H1 (cell line): Measurements from ENCODE around the gene NPIPA7. TPM values are rescaled to one million over a fixed set of nuclear protein-coding genes. Genes with fewer than 3 reads are reported as not detected.
"Not testable (repeated sequence)": the region's sequence is repeated elsewhere in the genome, so short reads cannot be mapped to it uniquely, and the experiment has no call there.

Source experiments
- CTCF ChIA-PET: fragments of 300-600 bp; sonication (Branson Sonifier 250); formaldehyde crosslinking; loops from one replicate; lab custom pipeline; 2021; ENCODE audit not compliant: partially characterized antibody; lab: Charles Lee
- POLR2A ChIA-PET: fragments of 300-600 bp; sonication (Branson Sonifier 250); formaldehyde crosslinking; loops from one replicate; lab custom pipeline; 2021; ENCODE audit warnings: inconsistent platforms; ENCODE audit not compliant: partially characterized antibody; lab: Charles Lee
- DNase-seq, 2 experiments: peaks; one replicate each; pipeline versions ENCODE4 v3.0.0 to v3.0.0-alpha.2; 2010 to 2022; ENCODE audit warnings: low spot score in 2 of 2, low read depth in 1 of 2, mixed read lengths in 1 of 2
- FAIRE-seq: peaks from 2 replicates; lab custom pipeline; 2011; peaks lifted over from hg19 to GRCh38; lab: Jason Lieb, UNC
- H2AFZ ChIP-seq: 2 replicates; pipeline ENCODE4 v1.8.1; 2012; ENCODE audit warnings: low read length, inconsistent platforms
- H2AK5ac ChIP-seq: 2 replicates; pipeline ENCODE4 v1.6.1; 2013; ENCODE audit warnings: low read depth, low read length
- H2BK120ac ChIP-seq: replicated peaks from 2 replicates; pipeline ENCODE3; 2013; ENCODE audit warnings: low read depth, low read length, inconsistent platforms
- H2BK12ac ChIP-seq: 2 replicates; pipeline ENCODE4 v1.6.1; 2013; ENCODE audit warnings: low read depth, low read length
- H2BK15ac ChIP-seq: 2 replicates; pipeline ENCODE4 v1.6.1; 2013; ENCODE audit warnings: low read length
- H2BK20ac ChIP-seq: 2 replicates; pipeline ENCODE4 v1.6.1; 2013; ENCODE audit warnings: low read length
- H2BK5ac ChIP-seq: 2 replicates; pipeline ENCODE4 v1.6.1; 2013; ENCODE audit warnings: low read depth, low read length
- H3K14ac ChIP-seq: 2 replicates; pipeline ENCODE4 v1.6.1; 2013; ENCODE audit warnings: inconsistent platforms; ENCODE audit not compliant: insufficient read length
- H3K18ac ChIP-seq: 2 replicates; pipeline ENCODE4 v1.6.1; 2013; ENCODE audit warnings: low read length; ENCODE audit errors: extremely low read depth
- H3K23ac ChIP-seq: 2 replicates; pipeline ENCODE4 v1.6.1; 2013; ENCODE audit warnings: inconsistent platforms; ENCODE audit not compliant: insufficient read length
- H3K23me2 ChIP-seq: 2 replicates; pipeline ENCODE4 v1.6.1; 2013; ENCODE audit warnings: low read depth, low read length
- H3K27ac ChIP-seq: 2 replicates; pipeline ENCODE4 v1.6.1; 2011; ENCODE audit warnings: low read depth, low read length, inconsistent platforms
- H3K27me3 ChIP-seq, 4 experiments: replicated peaks in 1 of 4; 1 replicate in 1 of 4; 2 replicates in 3 of 4; pipeline versions ENCODE4 v1.6.1 to v1.8.1; 2011 to 2013; ENCODE audit warnings: low read length in 3 of 4, mild to moderate bottlenecking in 3 of 4, inconsistent platforms in 2 of 4, mixed read lengths in 2 of 4, moderate library complexity in 1 of 4; ENCODE audit not compliant: control insufficient read depth in 3 of 4, insufficient read depth in 3 of 4; ENCODE audit errors: extremely low read depth in 1 of 4
- H3K36me3 ChIP-seq, 4 experiments: 2 replicates each; pipeline versions ENCODE4 v1.6.1 to v1.8.1; 2011 to 2013; ENCODE audit warnings: mild to moderate bottlenecking in 4 of 4, low read length in 3 of 4, moderate library complexity in 2 of 4, control low read depth in 1 of 4, inconsistent platforms in 1 of 4; ENCODE audit not compliant: insufficient read depth in 4 of 4, control insufficient read depth in 2 of 4
- H3K4ac ChIP-seq: replicated peaks from 2 replicates; pipeline ENCODE3; 2013; ENCODE audit warnings: low read length, low read depth, mixed read lengths, inconsistent platforms; ENCODE audit not compliant: insufficient read length
- H3K4me1 ChIP-seq, 4 experiments: replicated peaks in 1 of 4; 1 replicate in 1 of 4; 2 replicates in 3 of 4; pipeline versions ENCODE4 v1.6.1 to v1.8.1; 2011 to 2013; ENCODE audit warnings: low read length in 3 of 4, inconsistent platforms in 2 of 4, mixed read lengths in 1 of 4; ENCODE audit not compliant: insufficient read depth in 4 of 4, control insufficient read depth in 3 of 4
- H3K4me2 ChIP-seq, 2 experiments: 2 replicates each; pipeline versions ENCODE4 v1.6.1 to v1.8.1; 2011 to 2013; ENCODE audit warnings: low read depth in 2 of 2, low read length in 2 of 2, control low read depth in 1 of 2, inconsistent platforms in 1 of 2, mild to moderate bottlenecking in 1 of 2; ENCODE audit not compliant: insufficient read depth in 1 of 2
- H3K4me3 ChIP-seq, 4 experiments: fragments of 200-600, 300-600 bp in 1 of 4; sonication (generic), shearing (Covaris generic), sonication (Bioruptor Twin) in 1 of 4; 2 replicates each; pipeline versions ENCODE4 v1.5.1 to v1.8.1; 2011 to 2016; ENCODE audit warnings: low read length in 4 of 4, low read depth in 3 of 4, control low read depth in 2 of 4, inconsistent platforms in 2 of 4, mild to moderate bottlenecking in 2 of 4, mixed read lengths in 1 of 4, moderate library complexity in 1 of 4; ENCODE audit not compliant: insufficient read depth in 2 of 4; ENCODE audit errors: extremely low read depth in 1 of 4
- H3K56ac ChIP-seq: replicated peaks from 2 replicates; pipeline ENCODE3; 2013; ENCODE audit warnings: low read depth, mild to moderate bottlenecking, mixed read lengths, low read length, inconsistent platforms; ENCODE audit not compliant: insufficient read length
- H3K79me1 ChIP-seq: 2 replicates; pipeline ENCODE4 v1.6.1; 2013; ENCODE audit warnings: low read depth, low read length, control low read depth
- H3K79me2 ChIP-seq, 2 experiments: 2 replicates each; pipeline versions ENCODE4 v1.6.1 to v1.8.1; 2012 to 2013; ENCODE audit warnings: low read length in 2 of 2, mild to moderate bottlenecking in 2 of 2, inconsistent platforms in 1 of 2; ENCODE audit not compliant: insufficient read depth in 2 of 2, control insufficient read depth in 1 of 2
- H3K9ac ChIP-seq, 4 experiments: replicated peaks in 1 of 4; 1 replicate in 1 of 4; 2 replicates in 3 of 4; pipeline versions ENCODE4 v1.6.1 to v1.8.1; 2011 to 2013; ENCODE audit warnings: low read depth in 3 of 4, low read length in 3 of 4, control low read depth in 2 of 4, mild to moderate bottlenecking in 2 of 4, moderate library complexity in 2 of 4, inconsistent platforms in 1 of 4; ENCODE audit errors: extremely low read depth in 1 of 4
- H3K9me3 ChIP-seq, 2 experiments: 2 replicates each; pipeline versions ENCODE4 v1.6.1 to v1.8.1; 2012 to 2013; ENCODE audit warnings: mild to moderate bottlenecking in 2 of 2, moderate library complexity in 2 of 2, control low read depth in 1 of 2, inconsistent platforms in 1 of 2, low read depth in 1 of 2, low read length in 1 of 2, mixed read lengths in 1 of 2; ENCODE audit not compliant: insufficient read depth in 2 of 2
- H4K20me1 ChIP-seq, 2 experiments: replicated peaks in 1 of 2; 2 replicates each; pipeline versions ENCODE3 to v1.8.1; 2011 to 2013; ENCODE audit warnings: inconsistent platforms in 2 of 2, low read length in 2 of 2, mild to moderate bottlenecking in 1 of 2; ENCODE audit not compliant: insufficient read depth in 2 of 2, control insufficient read depth in 1 of 2
- H4K5ac ChIP-seq: 2 replicates; pipeline ENCODE4 v1.6.1; 2013; ENCODE audit warnings: low read length, low read depth, mixed read lengths, inconsistent platforms; ENCODE audit not compliant: insufficient read length
- H4K8ac ChIP-seq: 2 replicates; pipeline ENCODE4 v1.8.0; 2013; ENCODE audit warnings: mild to moderate bottlenecking, moderate library complexity, low read length, inconsistent platforms; ENCODE audit not compliant: insufficient read depth; ENCODE audit errors: extremely low read depth
- H4K91ac ChIP-seq: replicated peaks from 2 replicates; pipeline ENCODE3; 2013; ENCODE audit warnings: low read length, mixed read lengths, inconsistent platforms; ENCODE audit not compliant: insufficient read length
- WGBS, 2 experiments: shearing (Covaris generic) in 1 of 2; methylation state at CpG; one replicate each; pipeline versions ENCODE4 v1.1.6 to v1.1.7; 2013 to 2015; ENCODE audit warnings: low lambda C conversion rate in 2 of 2, mixed read lengths in 2 of 2, inconsistent platforms in 1 of 2, low coverage in 1 of 2, missing lambda C conversion rate in 1 of 2; ENCODE audit not compliant: insufficient replicate concordance in 2 of 2, insufficient coverage in 1 of 2, insufficient read length in 1 of 2; ENCODE audit errors: extremely low coverage in 1 of 2, missing lambda C conversion rate in 1 of 2; 5-methylcytosine and 5-hydroxymethylcytosine counted together
- polyA plus RNA-seq, 7 experiments: library from polyadenylated mRNA; depleted of rRNA in 3 of 7; stranded (reverse) in 5 of 7; unstranded in 2 of 7; fragments of >200 nt in 5 of 7; fragments of 200-250 nt in 2 of 7; gene quantifications; 1 replicate in 5 of 7; 2 replicates in 1 of 7; 4 replicates in 1 of 7; pipeline versions ENCODE4 v1.2.1 to v1.2.3, GENCODE V29; 2011 to 2013; ENCODE audit warnings: missing spikeins in 2 of 7, mixed read lengths in 2 of 7
- total RNA-seq: library from RNA; stranded (reverse); fragmentation: NEBNext Ultra II Directional; extraction: Animal tissue kit (Norgen Biotek cat#: 25700); gene quantifications from 2 replicates; pipeline ENCODE4 v1.2.1, GENCODE V29; 2021

NPIPA7 gene
- total and polyA plus RNA-seq, 2 of the 8 experiments (the other 6 are each of a cell fraction or from before 2014, with no cell fraction given), result 7.6 to 36.5 TPM

DNA sequence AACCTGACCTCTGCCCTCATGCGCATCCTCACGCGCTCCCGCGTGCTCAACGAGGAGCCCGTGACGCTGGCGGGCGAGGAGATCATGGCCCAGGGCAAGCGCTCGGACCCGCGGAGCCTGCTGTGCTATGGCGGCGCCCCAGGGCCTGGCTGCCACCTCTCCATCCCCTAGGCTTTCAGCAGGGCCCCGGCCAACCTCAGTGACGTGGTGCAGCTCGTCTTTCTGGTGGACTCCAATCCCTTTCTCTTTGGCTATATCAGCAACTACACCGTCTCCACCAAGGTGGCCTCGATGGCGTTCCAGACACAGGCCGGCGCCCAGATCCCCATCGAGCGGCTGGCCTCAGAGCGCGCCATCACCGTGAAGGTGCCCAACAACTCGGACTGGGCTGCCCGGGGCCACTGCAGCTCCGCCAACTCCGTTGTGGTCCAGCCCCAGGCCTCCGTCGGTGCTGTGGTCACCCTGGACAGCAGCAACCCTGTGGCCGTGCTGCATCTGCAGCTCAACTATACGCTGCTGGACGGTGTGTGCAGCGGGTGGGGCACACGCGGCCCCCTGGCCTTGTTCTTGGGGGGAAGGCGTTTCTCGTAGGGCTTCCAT is 7.7 kb upstream of the NPIPA7 start:
- H3K4ac ChIP-seq, CTCF ChIA-PET: not testable (repeated sequence)
- DNase-seq, result peak in 1 of 2 experiments; percentile 51

DNA sequence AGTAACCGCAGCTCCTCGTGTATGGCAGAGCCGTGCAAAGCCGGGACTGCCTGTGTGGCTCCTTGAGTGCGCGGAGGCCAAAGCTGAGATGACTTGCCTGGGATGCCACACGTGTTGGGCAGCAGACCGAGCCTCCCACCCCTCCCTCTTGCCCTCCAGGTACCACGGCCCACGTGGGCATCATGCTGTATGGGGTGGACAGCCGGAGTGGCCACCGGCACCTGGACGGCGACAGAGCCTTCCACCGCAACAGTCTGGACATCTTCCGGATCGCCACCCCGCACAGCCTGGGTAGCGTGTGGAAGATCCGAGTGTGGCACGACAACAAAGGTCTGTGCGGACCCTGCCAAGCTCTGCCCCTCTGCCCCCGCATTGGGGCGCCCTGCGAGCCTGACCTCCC is 4.7 kb upstream of the NPIPA7 start:
- H3K79me1 ChIP-seq, H3K79me2 ChIP-seq, H3K27ac ChIP-seq, H3K56ac ChIP-seq, FAIRE-seq, H3K36me3 ChIP-seq, H3K4me1 ChIP-seq, H4K5ac ChIP-seq, H3K23me2 ChIP-seq, H2BK20ac ChIP-seq, H3K4me2 ChIP-seq, H2AFZ ChIP-seq, H3K9me3 ChIP-seq, H2BK15ac ChIP-seq, H3K4ac ChIP-seq, H4K8ac ChIP-seq, H3K9ac ChIP-seq, H3K27me3 ChIP-seq, H4K91ac ChIP-seq, H2BK120ac ChIP-seq, POLR2A ChIA-PET, H4K20me1 ChIP-seq, H3K18ac ChIP-seq, CTCF ChIA-PET, H2BK12ac ChIP-seq, H3K4me3 ChIP-seq, H2AK5ac ChIP-seq, H2BK5ac ChIP-seq, H3K14ac ChIP-seq, H3K23ac ChIP-seq: not testable (repeated sequence)
- 94% methylated on average over 7 of the region's 25 CpGs; no CpG with 5 or more reads in 1 of the 2 experiments for WGBS, 2 experiments
- DNase-seq, result peak in 1 of 2 experiments; percentile 26

More for the DNA sequence above, 7.7 kb upstream of the NPIPA7 start:
- H3K36me3 ChIP-seq, H3K4me2 ChIP-seq, H3K27ac ChIP-seq, H2AK5ac ChIP-seq, H3K79me1 ChIP-seq, H3K4me1 ChIP-seq, H3K9ac ChIP-seq, H3K4me3 ChIP-seq, H4K91ac ChIP-seq, H2BK12ac ChIP-seq, H3K56ac ChIP-seq, H3K18ac ChIP-seq, H3K23ac ChIP-seq, H3K23me2 ChIP-seq, H2AFZ ChIP-seq, FAIRE-seq, H4K8ac ChIP-seq, H2BK15ac ChIP-seq, POLR2A ChIA-PET, H2BK120ac ChIP-seq, H2BK20ac ChIP-seq, H3K14ac ChIP-seq, H2BK5ac ChIP-seq, H3K9me3 ChIP-seq, H4K5ac ChIP-seq, H3K27me3 ChIP-seq, H3K79me2 ChIP-seq, H4K20me1 ChIP-seq: not testable (repeated sequence)
- 94% methylated on average over 13 of the region's 43 CpGs; no CpG with 5 or more reads in 1 of the 2 experiments for WGBS, 2 experiments
